GM21381 (cell line): ENCODE results near the gene FHIT.

ENCODE experiments used
- ATAC-seq: cut with Tn5 transposase; IDR thresholded peaks from one replicate; pipeline ENCODE4 v1.9.1; 2021; ENCODE audit warnings: mild to moderate bottlenecking, moderate library complexity; ENCODE audit not compliant: unreplicated experiment

Gene FHIT

DNA sequence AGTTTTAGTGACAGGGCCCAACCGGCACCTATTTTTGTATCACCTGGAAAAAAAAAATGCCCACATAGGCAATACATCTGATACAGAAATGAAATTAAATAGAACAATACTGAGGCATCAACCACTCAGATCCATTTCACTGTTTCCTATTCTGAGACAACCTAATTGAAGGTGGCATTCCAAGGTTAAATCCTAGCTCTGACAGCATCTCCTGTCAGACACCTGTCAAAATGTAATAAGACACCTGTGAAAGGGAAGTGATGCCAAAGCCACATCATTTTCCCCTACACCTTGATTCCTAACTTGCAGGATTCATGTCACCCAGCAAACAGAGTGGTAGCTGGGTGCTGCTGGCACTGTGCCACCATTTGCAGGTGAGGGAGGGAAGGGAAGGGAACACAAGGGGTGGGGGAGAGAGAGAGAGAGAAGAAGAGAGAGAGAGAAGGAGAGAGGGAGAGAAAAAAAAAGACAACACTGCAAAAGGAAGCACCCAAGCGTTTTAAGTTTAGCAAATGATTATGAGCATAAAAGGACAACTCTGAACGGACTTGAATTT, 1156.8 kb downstream of the FHIT start:
- ATAC-seq = no peak

- no peak for ATAC-seq
Measured at GRCh38 chr3:60090548-60090947, 1160.7 kb downstream of the FHIT start.

- ATAC-seq = peak; percentile 70
Measured at GRCh38 chr3:60086811-60087210, 1164.4 kb downstream of the FHIT start.

DNA sequence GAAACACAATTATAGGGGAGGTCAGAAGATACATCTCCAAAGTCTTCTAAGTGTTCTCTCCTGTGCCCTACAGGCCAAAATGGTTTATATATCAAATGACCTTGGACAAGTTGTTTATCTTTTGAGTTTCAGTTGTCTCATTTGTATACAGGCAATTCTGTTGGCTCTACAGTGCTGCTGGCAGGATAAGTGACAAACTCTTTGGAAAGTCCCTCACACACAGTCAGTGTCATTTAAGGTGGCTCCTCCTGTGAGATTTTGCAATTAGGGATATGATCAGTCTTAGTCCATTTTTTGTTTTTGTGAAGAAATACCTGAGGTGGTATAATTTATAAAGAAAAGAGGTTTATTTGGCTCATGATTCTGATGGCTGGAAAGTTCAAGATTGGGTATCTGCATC, 1165.6 kb downstream of the FHIT start:
- no peak for ATAC-seq

DNA sequence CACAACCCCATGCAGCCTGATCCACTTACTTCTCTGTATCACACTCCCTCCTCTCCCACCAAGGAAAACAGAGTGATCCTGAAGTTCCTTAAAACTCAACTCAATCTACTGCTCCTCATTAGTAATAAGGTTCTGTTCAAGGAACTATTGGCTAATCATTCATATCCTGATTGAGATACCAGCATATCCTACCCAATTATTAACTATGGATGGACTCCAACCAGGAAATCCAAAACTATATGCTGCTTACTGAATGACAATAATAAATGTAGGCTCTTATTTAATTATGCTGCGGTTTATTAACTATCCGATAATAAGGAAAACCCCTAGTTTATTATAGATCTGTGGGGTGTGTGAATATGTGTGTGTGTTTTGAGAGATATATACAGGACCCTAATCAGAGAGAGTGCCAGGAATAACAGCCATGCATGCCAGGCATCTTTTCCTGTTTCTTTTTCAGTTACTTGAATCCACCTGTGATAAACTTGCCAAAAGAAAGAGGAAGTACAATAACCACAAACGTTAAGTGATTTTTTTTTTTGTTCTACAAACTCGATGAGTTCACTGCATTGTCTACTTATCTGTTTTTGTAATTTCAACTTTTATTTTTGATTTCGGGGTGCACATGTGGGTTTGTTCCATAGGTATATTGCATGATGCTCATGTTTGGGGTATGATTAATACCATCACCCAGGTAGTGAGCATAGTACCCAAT, 1169.7 kb downstream of the FHIT start:
- ATAC-seq = peak; percentile 67

DNA sequence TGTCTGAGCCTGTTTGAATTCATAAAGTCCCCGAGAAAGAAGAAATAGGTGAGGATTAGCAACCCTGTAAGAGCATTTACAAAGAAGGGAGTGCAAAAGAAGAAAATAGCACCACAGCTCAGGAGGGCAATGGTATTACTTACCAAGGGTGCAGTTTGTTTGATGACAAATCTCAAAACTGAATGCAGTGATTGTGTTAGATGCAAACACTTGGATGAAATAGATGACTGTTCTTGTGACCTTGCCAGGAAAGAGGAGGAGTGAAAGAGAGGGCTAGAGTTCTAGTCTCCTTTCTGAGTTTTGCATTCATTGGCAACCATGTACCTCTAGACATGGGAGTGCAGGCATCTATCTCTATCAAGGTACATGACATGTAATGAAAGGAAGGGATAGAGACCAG, 1170.6 kb downstream of the FHIT start:
- ATAC-seq = no peak

DNA sequence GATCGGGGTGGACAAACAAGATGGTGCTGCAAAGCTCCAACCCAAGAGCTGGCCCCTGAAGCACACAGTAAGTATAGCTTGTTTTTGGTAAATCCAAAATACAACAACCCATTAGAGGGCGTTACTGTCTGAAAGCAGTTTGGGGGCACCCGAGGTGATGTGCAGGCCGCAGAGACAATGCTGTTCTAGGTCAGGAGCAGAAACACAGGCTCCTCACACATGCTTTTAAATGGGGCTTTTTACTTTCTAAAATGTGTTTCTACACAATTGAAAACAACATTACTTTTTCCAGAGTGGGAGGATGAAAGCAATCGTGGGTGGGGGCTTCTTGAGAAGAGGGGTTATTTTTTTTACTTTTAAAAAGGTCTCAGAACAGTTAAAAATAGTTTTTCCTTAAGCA, 1172.2 kb downstream of the FHIT start:
- no peak for ATAC-seq

DNA sequence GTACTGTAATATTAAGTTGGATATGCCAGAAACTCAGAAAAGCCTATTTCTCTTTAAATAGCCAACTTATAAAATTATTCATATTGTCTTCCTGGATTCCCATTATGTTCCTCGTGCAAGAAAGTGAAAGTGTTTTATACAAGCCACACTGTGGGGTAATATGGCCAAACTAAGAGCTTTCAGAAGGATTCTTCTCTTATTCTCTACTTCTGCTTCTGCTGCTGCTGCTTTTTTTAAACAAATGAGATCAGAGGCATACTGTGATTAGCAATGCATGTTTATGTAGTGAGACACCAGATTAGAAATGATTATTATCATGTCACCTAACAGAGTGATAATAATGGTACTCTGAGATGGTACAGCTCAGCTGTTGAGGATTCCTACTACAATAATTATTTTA, 1174.9 kb downstream of the FHIT start:
- no peak for ATAC-seq

DNA sequence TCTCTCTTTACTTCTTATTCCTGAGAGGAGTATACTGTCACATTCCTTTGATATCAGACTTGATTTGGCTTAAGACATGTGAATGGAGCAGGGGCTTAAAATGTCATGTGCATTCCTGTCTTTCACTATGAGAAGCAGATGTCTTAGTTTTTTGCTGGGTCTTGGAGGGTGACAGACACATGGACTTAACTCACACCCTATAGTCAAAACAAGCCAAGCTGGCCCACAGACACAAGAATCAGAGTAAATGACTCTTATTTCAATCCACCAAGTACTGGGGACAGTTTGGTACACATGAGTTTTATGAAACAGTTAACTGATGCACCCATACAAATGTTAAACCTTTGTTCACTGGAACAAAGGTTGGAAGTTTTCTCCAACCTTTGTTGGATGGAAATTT, 1177.3 kb downstream of the FHIT start:
- ATAC-seq = no peak

GRCh38 chr3:60073228-60073627, 1178.0 kb downstream of the FHIT start:
- no peak for ATAC-seq

DNA sequence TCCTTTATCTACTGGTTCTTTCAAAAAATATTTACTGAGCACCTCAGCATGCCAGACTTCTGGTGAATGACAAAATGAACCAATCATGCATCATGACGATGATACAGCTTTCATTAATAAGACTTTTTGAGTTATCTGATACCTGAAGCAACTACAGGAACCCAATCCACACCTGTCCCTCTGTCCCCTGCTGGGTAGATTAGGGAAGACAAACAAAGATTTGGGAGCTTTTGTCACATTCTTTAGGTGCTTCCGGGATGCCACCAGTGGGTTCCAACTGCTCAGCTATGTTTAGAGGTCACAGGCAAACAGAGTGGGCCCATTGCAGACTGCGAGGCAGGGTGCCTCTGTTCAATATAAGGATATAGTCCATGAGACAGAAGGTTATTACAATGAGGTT, 1180.9 kb downstream of the FHIT start:
- no peak for ATAC-seq

DNA sequence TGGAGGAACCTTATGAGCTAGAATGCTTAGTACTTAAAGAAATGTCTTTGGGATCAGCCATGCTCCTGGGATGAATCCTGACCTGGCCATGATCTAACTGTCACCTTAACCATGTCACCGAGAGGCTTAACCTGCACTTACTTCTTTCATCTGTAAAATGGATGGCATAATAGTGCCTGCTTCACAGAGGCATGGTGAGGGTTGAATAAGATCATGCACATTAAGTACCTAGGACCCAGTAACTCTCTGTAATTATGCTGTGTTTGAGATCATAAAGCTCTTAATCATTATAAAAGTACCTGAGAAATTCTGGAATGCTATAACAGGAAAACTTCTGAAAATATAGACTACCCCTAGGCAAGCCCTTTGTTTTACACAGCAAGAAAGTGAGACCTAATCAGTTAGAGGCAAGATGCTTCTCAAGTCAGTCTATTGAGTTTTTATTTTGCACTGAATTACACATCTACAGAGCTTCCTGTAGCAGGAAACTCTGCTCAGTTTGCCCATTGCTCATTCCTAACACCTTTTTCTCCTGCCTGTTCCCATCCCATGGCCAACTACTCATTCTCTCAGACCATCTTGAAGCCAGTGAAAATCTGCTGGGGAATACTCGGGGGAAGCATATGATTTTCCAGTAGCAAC, 1185.9 kb downstream of the FHIT start:
- ATAC-seq = no peak

DNA sequence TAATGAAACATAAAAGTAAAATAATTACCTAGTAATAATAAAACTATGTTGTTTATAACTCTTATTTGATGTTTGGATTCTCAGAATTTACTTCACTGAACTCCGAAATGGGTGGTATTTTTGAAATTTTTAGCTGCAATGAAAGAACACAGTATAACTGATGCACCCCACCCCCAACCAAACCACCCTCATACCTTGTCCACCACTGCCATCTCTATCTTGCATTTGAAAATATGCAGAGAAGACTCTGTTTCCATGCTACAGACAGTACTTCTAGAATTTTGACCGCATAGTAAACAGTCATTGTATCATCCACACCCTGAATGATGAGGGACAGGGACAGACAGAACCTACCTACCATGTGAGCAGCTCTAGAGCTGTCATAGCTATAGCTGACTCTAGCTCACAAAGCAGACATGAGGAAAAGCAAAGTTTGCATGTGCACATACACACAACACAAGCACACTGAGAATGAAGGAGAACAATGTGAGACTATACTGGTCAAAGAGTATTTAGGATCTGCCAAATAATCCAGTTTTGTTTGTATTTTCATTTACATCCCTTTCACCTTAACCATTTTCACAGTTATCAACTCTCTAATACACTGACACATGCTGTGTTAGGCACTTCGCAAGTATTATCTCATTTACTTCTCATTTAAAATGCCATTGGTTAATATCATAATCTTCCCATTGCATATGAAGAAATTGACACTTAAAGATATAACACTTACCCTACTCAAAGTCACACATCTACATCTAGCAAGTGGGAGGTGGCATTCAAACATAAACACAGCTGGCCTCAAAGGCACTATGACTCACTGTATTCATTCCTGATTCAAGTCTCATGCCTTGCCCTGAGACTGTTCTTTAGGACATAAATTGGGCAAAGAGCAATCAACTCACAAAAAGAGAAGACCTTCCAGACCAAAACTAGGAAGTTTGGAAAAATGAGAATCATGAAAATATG, 1186.8 kb downstream of the FHIT start:
- no peak for ATAC-seq

DNA sequence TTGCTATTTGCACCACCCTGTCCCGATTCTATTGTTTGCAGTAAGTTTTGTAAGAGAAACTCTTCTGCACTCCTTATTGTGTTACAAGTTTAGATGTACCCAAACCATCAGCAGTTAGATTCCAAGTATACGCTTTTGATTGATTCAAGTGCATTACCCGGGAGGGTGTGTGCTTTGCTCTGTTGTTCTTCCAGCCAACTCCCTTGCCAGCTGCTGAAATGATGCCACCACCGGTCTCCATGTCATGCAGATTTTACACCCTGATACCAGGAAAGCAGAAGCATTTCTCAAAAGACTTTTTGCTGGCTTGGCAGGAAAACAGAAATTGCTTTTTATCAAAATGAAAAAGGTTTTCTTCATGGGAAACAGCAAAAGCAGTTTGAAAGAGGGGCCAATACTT, 1194.8 kb downstream of the FHIT start:
- no peak for ATAC-seq

DNA sequence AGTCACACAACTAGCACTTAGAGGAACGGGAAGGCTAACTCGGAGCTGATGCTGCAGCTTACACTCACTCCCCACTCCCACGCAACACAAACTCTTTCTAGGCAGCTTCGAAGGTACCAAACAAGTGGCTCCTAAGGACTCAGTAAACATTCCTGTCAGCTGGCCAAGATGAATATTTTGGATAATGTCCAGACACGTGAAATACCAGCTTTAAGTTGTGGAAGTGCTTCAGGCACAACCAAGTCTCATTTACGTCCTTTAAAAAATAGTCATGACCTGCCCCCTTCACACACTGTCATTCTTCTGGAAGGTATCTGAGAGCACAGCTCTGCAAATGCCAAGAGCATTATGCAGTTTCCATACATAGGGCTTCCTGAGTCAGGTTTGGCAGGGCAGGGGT, 1195.5 kb downstream of the FHIT start:
- ATAC-seq = no peak

- no peak for ATAC-seq
Measured at GRCh38 chr3:60053526-60054265, 1197.6 kb downstream of the FHIT start.

GRCh38 chr3:60048447-60048848, 1202.8 kb downstream of the FHIT start:
- no peak for ATAC-seq

GRCh38 chr3:60047426-60048200, 1203.6 kb downstream of the FHIT start:
- no peak for ATAC-seq

GRCh38 chr3:60046210-60046609, 1205.0 kb downstream of the FHIT start:
- ATAC-seq = no peak

GRCh38 chr3:60045686-60046085, 1205.6 kb downstream of the FHIT start:
- ATAC-seq = no peak
